Activated CD4-positive, alpha-beta T cell treated with anti-CD3 and anti-CD28 coated beads, Interleukin-2, amount 10 ng/mL, durations not matched to agents 24 days and 14 days (primary cell): ENCODE data around the gene VAV2. TPM values are rescaled to one million over a fixed set of nuclear protein-coding genes. Genes with fewer than 3 reads are reported as not detected.
"Not testable (repeated sequence)": the region's sequence is repeated elsewhere in the genome, so short reads cannot be mapped to it uniquely, and the experiment has no call there.

Experiments used
- DNase-seq: peaks from one replicate; pipeline ENCODE4 v3.0.0; 2022
- H3K27ac Mint-ChIP-seq: one replicate; pipeline ENCODE4 v1.8.0; 2022; ENCODE audit warnings: mild to moderate bottlenecking, mixed read lengths
- H3K27me3 Mint-ChIP-seq: one replicate; pipeline ENCODE4 v1.8.0; 2022; ENCODE audit warnings: mixed read lengths
- H3K36me3 Mint-ChIP-seq: one replicate; pipeline ENCODE4 v1.8.0; 2022; ENCODE audit warnings: low read depth, mild to moderate bottlenecking, mixed read lengths
- H3K4me1 Mint-ChIP-seq: one replicate; pipeline ENCODE4 v1.8.0; 2021; ENCODE audit warnings: mixed read lengths
- H3K4me3 Mint-ChIP-seq: one replicate; pipeline ENCODE4 v1.8.0; 2022; ENCODE audit warnings: mild to moderate bottlenecking, moderate library complexity, mixed read lengths
- H3K9me3 Mint-ChIP-seq: one replicate; pipeline ENCODE4 v1.8.0; 2021; ENCODE audit warnings: mixed read lengths
- intact Hi-C: fragments of 100-400 bp; cut with micrococcal nuclease; formaldehyde crosslinking; loops from one replicate; pipeline ENCODE4 v1.15.1; 2023
- total RNA-seq: library from RNA; stranded (reverse); gene quantifications from 2 replicates; pipeline ENCODE4 v1.2.3, GENCODE V29; 2022

Gene VAV2
- total RNA-seq, 1 donor from 2014 or later: 9.0 TPM

DNA sequence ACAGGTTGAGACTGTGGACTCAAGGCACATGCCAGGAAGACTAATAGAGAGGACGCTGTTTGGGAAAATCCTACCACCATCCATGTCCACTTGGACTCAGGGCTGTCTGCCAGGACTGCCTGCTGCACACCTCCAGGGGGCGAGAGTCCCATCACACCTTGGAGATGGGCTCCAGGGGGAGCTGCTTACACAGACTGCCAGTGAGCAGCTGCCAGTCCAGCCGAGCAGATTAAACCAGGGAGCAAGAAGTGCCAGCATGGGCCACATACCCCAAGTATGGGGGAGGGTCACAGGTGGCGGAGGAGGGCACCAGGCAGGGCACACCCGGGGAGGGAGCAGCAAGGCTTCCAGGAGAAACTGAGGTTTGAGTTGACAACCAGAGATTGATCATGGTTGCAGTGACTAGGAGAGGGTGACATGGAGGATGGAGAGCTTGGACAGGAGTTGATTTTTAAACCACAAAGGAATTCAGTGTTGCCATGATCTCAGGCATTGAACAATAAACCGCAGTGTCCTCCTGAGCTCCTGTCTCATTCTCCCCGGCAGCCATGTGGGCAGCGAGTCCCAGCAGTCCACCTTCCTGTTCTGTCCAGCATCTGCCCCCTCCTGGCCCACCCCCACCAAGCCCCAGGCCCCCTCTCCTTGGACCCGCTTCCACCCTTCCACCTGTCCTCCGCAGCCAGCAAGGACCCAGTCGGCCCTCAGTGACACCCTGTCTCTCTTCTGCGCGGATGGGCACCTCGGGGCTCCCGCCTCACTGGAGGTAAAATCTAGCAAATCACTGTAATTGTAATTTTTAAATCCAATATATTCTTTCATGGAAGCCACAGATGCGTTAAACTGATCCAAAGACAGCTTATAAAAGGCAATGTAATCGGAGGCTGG is 3.1 kb upstream of the VAV2 start:
- DNase-seq: no peak
- H3K27ac Mint-ChIP-seq: no peak overlapping the region
- no peaks in the 10 kb centered on the region for H3K9me3 Mint-ChIP-seq
- no peaks in the 10 kb centered on the region for H3K36me3 Mint-ChIP-seq
- H3K4me1 Mint-ChIP-seq: peaks cover 4% of the 10 kb centered on the region
- H3K4me3 Mint-ChIP-seq: no peak overlapping the region
- H3K27me3 Mint-ChIP-seq: peaks cover 8% of the 10 kb centered on the region
- intact Hi-C loops: no loop called here

- H3K9me3 Mint-ChIP-seq: no peaks in the 10 kb centered on the region
- no peaks in the 10 kb centered on the region for H3K36me3 Mint-ChIP-seq
- intact Hi-C loops: loop anchor here (1.0 kb wide), 2 partner anchors 201 to 212 kb away; no protein-coding TSS in a partner anchor
- peaks cover 13% of the 10 kb centered on the region for H3K27me3 Mint-ChIP-seq
- peak overlapping the region; percentile 55 for H3K4me3 Mint-ChIP-seq
- DNase-seq: peak; percentile 94
- H3K27ac Mint-ChIP-seq: no peak overlapping the region
- peaks cover 4% of the 10 kb centered on the region for H3K4me1 Mint-ChIP-seq
Observed at GRCh38 chr9:133994353-133995011, 2.4 kb upstream of the VAV2 start.

GRCh38 chr9:133993635-133994253 is 1.6 kb upstream of the VAV2 start:
- Mint-ChIP-seq H3K4me1 (peaks cover 4% of the 10 kb centered on the region), H3K36me3 (no peaks in the 10 kb centered on the region), H3K9me3 (no peaks in the 10 kb centered on the region), H3K27ac (no peak overlapping the region), H3K4me3 (peak overlapping the region; percentile 70), H3K27me3 (peaks cover 14% of the 10 kb centered on the region)
- intact Hi-C loops: loop anchor here (1.0 to 2.0 kb wide), 3 partner anchors 75 to 211 kb away; partner anchors contain the start of gene BRD3
- no peak for DNase-seq

DNA sequence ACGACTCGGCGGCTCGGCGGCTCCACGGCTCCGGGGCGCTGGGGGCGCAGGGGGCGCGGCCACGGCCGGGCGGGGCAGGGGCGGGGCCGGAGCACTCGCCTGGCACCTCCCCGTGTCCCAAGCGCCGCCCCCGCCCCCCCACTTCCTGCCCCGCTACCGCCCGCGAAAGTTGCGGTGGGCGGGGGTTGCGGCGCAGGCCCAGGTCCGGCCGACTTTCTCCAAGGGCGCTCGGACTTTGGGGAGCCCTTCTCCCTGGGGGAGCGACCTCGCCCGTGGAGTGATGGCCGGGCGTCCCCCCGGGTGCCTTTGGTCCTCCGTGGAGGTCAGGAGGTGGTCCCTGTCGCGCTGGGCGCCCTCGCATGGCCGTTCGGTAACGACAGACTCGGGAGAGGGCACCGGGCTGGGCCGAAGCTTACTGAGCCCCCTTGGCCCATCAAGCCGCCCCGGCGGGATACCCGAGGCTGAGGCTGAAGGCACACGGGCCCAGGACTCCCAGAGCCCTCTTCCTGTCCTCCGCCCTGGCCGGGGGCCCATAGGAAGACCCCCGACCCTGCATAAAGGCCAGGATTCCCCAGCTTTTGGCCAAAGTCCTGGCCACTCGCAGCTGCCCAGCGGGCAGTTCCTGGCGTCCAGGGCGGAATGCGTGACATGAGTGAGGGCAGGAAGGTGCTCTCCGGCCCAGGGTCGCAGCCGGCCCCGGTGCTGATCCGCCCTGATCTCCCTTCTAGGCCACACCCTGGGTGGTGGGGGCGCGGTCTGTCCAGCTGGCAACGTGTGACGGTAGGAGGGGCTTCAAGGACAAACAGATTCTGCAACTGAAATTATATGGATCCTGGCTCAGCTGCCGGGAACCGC is 883 bp upstream of the VAV2 start:
- Mint-ChIP-seq H3K27ac (no peak overlapping the region), H3K36me3 (no peaks in the 10 kb centered on the region), H3K27me3 (peaks cover 14% of the 10 kb centered on the region), H3K4me3 (peak overlapping the region; percentile 70), H3K9me3 (no peaks in the 10 kb centered on the region), H3K4me1 (peaks cover 4% of the 10 kb centered on the region)
- intact Hi-C loops: loop anchor here (1.0 to 2.0 kb wide), 2 partner anchors 32 to 76 kb away; partner anchors contain the start of genes BRD3 and BRD3OS
- DNase-seq: peak; percentile 89

GRCh38 chr9:133991214-133991921 is 756 bp downstream of the VAV2 start:
- intact Hi-C loops: no loop called here
- Mint-ChIP-seq H3K9me3 (no peaks in the 10 kb centered on the region), H3K4me3 (peak overlapping the region; percentile 45), H3K27me3 (peaks cover 14% of the 10 kb centered on the region), H3K4me1 (peaks cover 4% of the 10 kb centered on the region), H3K27ac (no peak overlapping the region), H3K36me3 (no peaks in the 10 kb centered on the region)
- DNase-seq: no peak

- peaks cover 4% of the 10 kb centered on the region for H3K4me1 Mint-ChIP-seq
- intact Hi-C loops: no loop called here
- no peak for DNase-seq
- H3K9me3 Mint-ChIP-seq: no peaks in the 10 kb centered on the region
- no peak overlapping the region for H3K27ac Mint-ChIP-seq
- H3K4me3 Mint-ChIP-seq: peak overlapping the region; percentile 45
- no peaks in the 10 kb centered on the region for H3K36me3 Mint-ChIP-seq
- peaks cover 14% of the 10 kb centered on the region for H3K27me3 Mint-ChIP-seq
Observed at GRCh38 chr9:133990366-133991213, 1.5 kb downstream of the VAV2 start.

DNA sequence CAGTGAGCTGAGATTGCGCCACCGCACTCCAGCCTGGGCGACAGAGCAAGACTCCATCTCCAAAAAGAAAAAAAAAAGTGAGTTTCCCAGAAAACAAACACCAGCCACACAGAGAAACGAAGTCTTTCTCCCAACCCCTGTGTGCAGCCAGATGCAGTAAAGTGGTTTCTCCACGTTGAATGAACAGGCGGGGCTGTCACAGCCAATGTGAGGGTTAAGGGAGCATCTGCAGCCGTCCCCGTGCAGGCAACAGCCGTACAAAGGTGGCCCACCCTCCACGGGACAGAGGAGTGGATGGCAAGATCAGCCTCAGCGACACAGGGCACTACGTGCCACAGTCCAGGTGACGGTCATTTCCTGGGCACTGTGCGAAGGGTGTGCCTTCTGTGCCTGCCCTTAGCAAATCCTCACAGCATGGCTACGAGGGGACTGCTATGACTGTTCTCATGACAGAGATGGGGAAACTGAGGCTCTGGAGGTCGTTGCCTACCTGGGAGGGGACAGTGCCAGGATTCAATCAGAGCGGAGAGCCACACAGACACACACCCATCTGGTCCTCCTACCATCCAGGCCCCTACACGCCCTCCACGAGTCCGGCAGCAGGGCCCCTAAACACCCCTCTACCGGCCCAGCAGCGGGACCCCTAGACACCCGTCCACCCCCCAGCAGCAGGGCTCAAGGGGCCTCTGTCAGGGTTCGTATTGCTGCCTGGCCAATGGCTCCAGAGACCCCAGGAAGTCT is 2.3 kb downstream of the VAV2 start:
- Mint-ChIP-seq H3K27ac (no peak overlapping the region), H3K27me3 (peaks cover 14% of the 10 kb centered on the region), H3K4me1 (peaks cover 4% of the 10 kb centered on the region), H3K36me3 (no peaks in the 10 kb centered on the region), H3K4me3 (no peak overlapping the region), H3K9me3 (no peaks in the 10 kb centered on the region)
- no peak for DNase-seq
- intact Hi-C loops: no loop called here

DNA sequence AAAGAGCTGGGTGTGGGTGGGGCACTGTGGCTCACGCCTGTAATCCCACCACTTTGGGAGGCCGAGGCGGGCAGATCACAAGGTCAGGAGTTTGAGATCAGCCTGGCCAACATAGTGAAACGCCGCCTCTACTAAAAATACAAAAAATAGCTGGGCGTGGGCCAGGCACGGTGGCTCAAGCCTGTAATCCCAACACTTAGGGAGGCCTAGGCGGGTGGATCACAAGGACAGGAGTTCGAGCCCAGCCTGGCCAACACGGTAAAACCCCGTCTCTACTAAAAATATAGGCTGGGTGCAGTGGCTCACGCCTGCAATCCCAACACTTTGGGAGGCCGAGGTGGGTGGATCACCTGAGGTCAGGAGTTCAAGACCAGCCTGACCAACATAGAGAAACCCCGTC is 3.4 kb downstream of the VAV2 start:
- DNase-seq, intact Hi-C loops, H3K4me3 Mint-ChIP-seq, H3K36me3 Mint-ChIP-seq, H3K9me3 Mint-ChIP-seq, H3K4me1 Mint-ChIP-seq, H3K27ac Mint-ChIP-seq: not testable (repeated sequence)
- H3K27me3 Mint-ChIP-seq: peaks cover 13% of the 10 kb centered on the region

DNA sequence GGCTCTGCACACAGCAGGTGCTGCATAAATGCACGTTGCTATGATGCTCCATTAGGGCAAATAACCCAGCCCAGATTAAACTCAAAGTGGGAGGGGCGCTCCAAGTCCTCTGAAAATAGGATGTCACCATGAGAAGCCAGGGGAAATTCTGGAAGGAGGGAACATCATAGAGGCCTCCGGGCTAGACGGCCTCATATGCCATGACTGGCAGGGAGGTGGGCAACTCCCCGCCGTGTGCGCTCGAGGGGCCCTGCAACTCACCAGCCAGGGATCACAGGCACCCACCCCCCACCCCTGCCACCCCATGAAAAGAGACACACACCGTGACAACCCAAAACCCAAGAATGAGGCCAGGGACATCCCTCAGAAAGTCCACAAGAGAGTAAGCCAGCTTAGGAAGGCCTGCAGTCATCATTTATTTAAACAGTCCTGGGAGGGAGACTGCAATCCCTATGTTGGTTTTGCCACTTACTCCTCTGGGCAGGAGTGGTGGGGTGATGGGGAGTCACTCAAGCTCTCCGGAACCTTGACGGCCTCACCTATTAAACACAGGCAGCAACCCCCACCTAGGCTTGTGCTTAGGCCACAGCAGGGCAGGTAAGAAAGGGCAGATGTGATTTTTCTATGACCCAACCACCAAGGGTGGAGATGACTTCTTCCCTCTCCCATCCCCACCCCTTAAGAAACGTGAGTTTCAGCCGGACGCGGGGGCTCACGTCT is 4.0 kb downstream of the VAV2 start:
- Mint-ChIP-seq H3K36me3 (no peaks in the 10 kb centered on the region), H3K4me3 (no peak overlapping the region), H3K27ac (no peak overlapping the region), H3K4me1 (peaks cover 2% of the 10 kb centered on the region), H3K9me3 (no peaks in the 10 kb centered on the region), H3K27me3 (peaks cover 13% of the 10 kb centered on the region)
- intact Hi-C loops: no loop called here
- no peak for DNase-seq

GRCh38 chr9:133987446-133987788 is 4.7 kb downstream of the VAV2 start:
- Mint-ChIP-seq H3K27me3 (peaks cover 13% of the 10 kb centered on the region), H3K9me3 (no peaks in the 10 kb centered on the region), H3K36me3 (no peaks in the 10 kb centered on the region), H3K4me3 (no peak overlapping the region), H3K27ac (no peak overlapping the region), H3K4me1 (peaks cover 2% of the 10 kb centered on the region)
- DNase-seq: no peak
- intact Hi-C loops: no loop called here

DNA sequence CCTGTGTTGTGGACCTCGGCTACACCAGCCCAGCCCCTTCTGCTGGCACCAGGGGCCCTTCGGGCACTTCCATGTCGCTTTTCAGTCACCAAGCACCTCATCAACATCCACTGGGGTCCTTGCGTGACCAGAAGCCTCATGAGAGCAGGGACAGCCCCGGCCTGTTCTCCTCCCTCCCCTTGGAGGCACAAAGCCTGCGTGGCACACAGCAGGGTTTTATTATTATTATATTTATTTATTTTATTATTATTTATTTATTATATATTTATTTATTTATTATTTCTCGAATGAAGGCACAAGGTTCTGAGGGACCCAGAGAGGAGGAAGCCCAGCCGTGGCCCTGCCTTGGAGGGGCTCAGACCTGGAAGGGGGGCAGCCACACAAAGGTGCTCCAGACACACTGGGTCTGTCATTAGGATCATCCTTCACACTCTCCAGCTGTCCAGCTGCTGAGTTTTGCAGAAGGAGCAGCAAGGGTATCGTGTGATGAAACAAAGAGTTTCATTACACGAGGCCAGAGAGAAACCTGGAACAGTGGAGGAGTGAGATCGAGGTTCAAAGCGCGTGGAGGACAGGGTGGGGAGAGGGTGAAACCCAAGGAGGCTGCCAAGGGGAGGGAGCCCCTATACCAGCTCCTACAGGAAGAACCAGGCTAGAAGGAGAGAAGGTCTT is 5.2 kb downstream of the VAV2 start:
- Mint-ChIP-seq H3K27ac (no peak overlapping the region), H3K4me3 (no peak overlapping the region), H3K36me3 (no peaks in the 10 kb centered on the region), H3K27me3 (peaks cover 13% of the 10 kb centered on the region), H3K9me3 (no peaks in the 10 kb centered on the region), H3K4me1 (peaks cover 2% of the 10 kb centered on the region)
- intact Hi-C loops: no loop called here
- no peak for DNase-seq
